ENCODE data around the gene RCBTB2. TPM values are rescaled to one million over a fixed set of nuclear protein-coding genes. Genes with fewer than 3 reads are reported as not detected.

Gene RCBTB2
- total and polyA plus RNA-seq, 12 donors: 9.8 to 36.4 (median 16.9) TPM

DNA sequence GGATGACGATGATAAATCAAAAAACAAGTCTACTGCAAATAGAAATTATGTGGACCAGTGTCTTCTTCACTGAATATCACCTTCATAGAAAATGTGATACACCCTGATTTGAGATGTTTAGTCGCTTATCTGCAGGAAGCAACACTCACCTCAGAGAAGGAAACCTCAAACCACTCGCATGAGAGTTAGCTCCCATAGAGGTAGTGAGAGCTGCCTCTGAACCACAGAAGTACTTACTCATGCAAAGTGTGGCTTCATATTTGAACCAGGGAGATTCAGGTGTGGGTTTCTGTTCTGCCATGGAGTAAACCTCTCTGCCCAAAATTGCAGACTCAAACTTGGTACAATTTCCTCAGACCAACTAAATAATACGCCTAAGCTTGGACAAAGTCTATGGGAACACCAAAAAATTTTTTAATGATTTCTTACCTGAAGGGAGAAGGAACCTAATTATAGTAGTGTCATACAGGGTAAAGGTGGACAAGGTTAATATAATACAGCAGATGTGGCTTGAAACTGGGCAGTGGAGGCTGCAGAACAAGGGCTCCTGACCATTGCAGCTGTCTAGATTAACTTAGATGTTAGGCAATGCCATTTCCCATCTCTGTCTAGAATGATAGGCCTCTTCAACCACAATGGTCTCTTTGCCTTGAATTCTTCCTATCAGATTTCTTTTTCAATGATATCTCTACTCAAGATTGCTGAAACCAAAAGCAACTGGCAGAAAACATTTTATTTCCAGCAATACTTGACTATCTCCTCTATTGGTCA is 29.6 kb upstream of the RCBTB2 start:
- Histone ChIP-seq H3K4me1 (replicated peaks in 1 of 2) (peaks cover 17 to 36% of the 10 kb centered on the region in 2 donors), H3K9me3 (replicated peaks in 1 of 3) (no peaks in the 10 kb centered on the region), H3K27me3 (no peaks in the 10 kb centered on the region), H3K4me3 (no peak overlapping the region), H3K36me3 (replicated peaks in 1 of 2) (no peaks in the 10 kb centered on the region), H3K27ac (no peak overlapping the region)
- intact Hi-C loops (cut with DNase I): no loop called here
- no peak for DNase-seq
- TF ChIP-seq POLR2A (IDR thresholded peaks at IDR 0.05): no peak
- TF ChIP-seq, protein P1, sequence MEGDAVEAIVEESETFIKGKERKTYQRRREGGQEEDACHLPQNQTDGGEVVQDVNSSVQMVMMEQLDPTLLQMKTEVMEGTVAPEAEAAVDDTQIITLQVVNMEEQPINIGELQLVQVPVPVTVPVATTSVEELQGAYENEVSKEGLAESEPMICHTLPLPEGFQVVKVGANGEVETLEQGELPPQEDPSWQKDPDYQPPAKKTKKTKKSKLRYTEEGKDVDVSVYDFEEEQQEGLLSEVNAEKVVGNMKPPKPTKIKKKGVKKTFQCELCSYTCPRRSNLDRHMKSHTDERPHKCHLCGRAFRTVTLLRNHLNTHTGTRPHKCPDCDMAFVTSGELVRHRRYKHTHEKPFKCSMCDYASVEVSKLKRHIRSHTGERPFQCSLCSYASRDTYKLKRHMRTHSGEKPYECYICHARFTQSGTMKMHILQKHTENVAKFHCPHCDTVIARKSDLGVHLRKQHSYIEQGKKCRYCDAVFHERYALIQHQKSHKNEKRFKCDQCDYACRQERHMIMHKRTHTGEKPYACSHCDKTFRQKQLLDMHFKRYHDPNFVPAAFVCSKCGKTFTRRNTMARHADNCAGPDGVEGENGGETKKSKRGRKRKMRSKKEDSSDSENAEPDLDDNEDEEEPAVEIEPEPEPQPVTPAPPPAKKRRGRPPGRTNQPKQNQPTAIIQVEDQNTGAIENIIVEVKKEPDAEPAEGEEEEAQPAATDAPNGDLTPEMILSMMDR (IDR thresholded peaks at IDR 0.05): no peak
- 74 to 89% (median 84%) methylated on average over 4 of the region's 4 CpGs for WGBS, 4 donors

DNA sequence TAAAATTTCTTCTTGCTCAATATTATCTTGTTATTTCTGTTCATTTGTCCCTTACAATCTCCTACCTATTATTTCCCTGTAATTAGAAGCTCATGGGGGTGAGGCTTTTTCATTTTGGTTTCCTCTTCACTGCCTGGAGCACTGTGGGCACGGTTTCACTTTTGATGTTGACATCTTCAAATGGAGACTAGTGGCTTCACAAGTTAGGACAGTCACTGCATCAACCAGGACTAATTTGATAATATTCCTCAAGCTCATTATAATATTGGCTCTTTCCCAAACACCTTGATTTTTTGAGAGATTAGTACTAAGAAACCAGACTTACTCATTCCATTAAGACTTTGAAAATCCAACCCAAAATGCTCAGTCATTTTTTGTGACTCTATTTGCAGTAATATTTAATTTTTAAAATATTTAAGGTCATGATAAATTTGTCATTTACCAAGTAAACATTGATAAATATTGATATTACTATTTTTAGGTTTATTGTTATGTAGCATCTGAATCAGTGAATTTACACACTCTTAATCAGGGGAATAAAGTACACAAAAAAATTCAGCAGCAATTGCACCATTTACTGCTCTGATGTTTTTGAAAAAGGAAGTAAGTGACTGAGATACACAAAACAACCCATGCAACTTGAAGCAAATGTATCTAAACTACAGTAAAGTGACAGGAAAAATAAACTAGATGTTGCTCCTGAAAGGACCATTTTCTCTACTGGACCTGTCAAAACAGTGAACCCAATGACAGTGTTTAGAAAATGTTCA is 28.8 kb upstream of the RCBTB2 start:
- DNase-seq: no peak
- no peak overlapping the region for H3K27ac ChIP-seq
- H3K27me3 ChIP-seq: no peaks in the 10 kb centered on the region
- no peaks in the 10 kb centered on the region for H3K9me3 ChIP-seq (replicated peaks in 1 of 3)
- TF ChIP-seq, protein P1 (IDR thresholded peaks at IDR 0.05): no peak
- TF ChIP-seq POLR2A (IDR thresholded peaks at IDR 0.05): no peak
- peaks cover 12 to 28% of the 10 kb centered on the region in 2 donors for H3K4me1 ChIP-seq (replicated peaks in 1 of 2)
- no peaks in the 10 kb centered on the region for H3K36me3 ChIP-seq (replicated peaks in 1 of 2)
- intact Hi-C loops (cut with DNase I): no loop called here
- 55 to 69% (median 68%) methylated on average over 1 of the region's 1 CpG for WGBS, 4 donors
- no peak overlapping the region for H3K4me3 ChIP-seq

DNA sequence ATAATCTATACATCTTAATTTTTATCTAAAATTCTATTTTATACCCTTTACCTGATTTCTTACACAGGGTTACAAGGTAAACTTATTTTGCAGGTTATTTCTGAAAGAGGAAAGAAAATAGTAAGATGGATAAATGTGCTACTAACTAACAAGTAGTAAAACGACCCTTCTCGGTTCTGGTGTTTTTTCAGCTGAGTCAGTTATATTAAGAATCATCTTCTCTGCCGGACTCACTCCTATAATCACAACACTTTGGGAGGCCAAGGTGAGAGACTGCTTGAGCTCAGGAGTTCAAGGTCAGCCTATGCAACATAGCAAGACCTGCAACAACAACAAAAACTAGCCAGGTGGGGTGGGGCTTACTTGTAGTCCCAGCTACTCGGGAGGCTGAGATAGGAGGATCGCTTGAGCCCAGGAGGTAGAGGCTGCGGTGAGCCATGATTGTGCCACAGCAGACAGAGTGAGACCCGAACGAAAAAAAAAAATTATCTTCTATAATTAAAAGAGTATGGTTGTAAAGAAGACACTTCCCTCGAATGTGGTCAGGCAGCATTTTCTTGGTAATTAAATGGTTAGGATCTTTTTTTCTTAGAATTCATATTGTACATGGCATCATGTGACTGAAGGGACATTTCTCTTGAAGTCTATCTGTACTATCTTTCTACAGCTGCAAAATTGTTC is 27.9 kb upstream of the RCBTB2 start:
- H3K9me3 ChIP-seq (replicated peaks in 1 of 3): no peaks in the 10 kb centered on the region
- no peak overlapping the region for H3K27ac ChIP-seq
- H3K4me3 ChIP-seq: no peak overlapping the region
- H3K36me3 ChIP-seq (replicated peaks in 1 of 2): no peaks in the 10 kb centered on the region
- intact Hi-C loops (cut with DNase I): no loop called here
- DNase-seq: no peak
- TF ChIP-seq, protein P1 (IDR thresholded peaks at IDR 0.05): no peak
- no peak for TF ChIP-seq POLR2A (IDR thresholded peaks at IDR 0.05)
- WGBS, 4 donors: 68 to 74% (median 72%) methylated on average over 9 of the region's 9 CpGs
- H3K4me1 ChIP-seq (replicated peaks in 1 of 2): peaks cover 12 to 28% of the 10 kb centered on the region in 2 donors
- H3K27me3 ChIP-seq: no peaks in the 10 kb centered on the region
